Measurements from ENCODE around the gene ZNF197. TPM values are rescaled to one million over a fixed set of nuclear protein-coding genes. Genes with fewer than 3 reads are reported as not detected.
"Not testable (repeated sequence)": the region's sequence is repeated elsewhere in the genome, so short reads cannot be mapped to it uniquely, and the experiment has no call there.

Gene ZNF197
- total RNA-seq = 10 to 100 TPM; 18.0 to 26.2 (median 18.4) TPM

DNA sequence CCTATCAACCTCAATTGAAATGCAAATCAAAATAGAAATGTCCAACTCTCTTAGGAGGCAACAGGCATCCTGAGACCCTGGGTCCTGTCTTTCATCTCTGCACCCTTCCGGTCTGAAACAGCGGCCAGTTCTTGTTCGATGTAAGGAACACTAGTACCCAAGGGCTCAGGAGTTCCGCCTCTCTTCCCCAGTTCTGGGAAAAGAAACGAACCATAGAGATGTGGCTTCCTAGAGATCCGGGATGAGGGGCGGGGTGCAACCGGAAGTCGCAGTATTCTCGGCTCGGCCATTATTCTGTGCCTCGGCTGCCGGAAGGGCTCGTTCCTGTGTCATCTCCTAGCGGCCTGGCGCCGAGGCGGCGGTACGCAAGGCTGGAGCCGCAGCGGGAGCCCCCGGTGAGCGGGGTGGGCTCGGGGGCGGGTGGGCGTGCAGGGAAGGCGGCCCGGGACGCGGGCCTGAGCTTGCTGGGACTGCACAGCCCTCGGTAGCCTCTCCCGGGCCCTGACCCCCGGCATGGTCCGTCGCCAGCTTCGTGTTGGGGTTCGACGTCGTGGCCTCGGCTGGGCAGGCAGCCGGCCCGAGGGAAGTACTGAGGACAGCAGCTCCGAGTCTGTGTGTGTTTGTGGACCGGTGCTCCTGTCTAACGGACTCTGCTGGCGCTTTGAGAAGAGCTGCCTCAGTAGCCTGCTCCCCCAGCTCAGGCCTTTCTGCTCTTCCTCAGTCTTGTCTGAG is at the start of gene ZNF197:
TSS of gene ZNF197 (plus strand) at position 288 of the 732 bp plus-strand sequence. CDS start 4,119 bp downstream, outside the sequence.
- H3K9me3 ChIP-seq = no peaks in the 10 kb centered on the region
- no peaks in the 10 kb centered on the region for H3K27me3 ChIP-seq
- TF ChIP-seq POLR2AphosphoS5 (IDR thresholded peaks at IDR 0.05) (peak in 2 of 3 donors; percentile 31 to 56), POLR2A (IDR thresholded peaks at IDR 0.05) (no peak)
- no peaks in the 10 kb centered on the region for H3K4me1 ChIP-seq
- no peaks in the 10 kb centered on the region for H3K36me3 ChIP-seq
- H3K4me3 ChIP-seq = peak within 1 kb of the TSS; percentile 83 to 94 (median 85)
- DNase-seq (ENCODE audit: low spot score in 2 of 2) = peak; percentile 72 to 78
- H3K27ac ChIP-seq = peak within 1 kb of the TSS; percentile 84 to 86
- intact Hi-C loops (cut with DNase I; ENCODE audit: low total_unique reads) = no loop called here

- no peak overlapping the region for H3K27ac ChIP-seq
- no peaks in the 10 kb centered on the region for H3K36me3 ChIP-seq
- peaks cover 8 to 9% of the 10 kb centered on the region in 2 donors for H3K9me3 ChIP-seq
- TF ChIP-seq POLR2AphosphoS5 (IDR thresholded peaks at IDR 0.05) = no peak
- TF ChIP-seq, protein P1, sequence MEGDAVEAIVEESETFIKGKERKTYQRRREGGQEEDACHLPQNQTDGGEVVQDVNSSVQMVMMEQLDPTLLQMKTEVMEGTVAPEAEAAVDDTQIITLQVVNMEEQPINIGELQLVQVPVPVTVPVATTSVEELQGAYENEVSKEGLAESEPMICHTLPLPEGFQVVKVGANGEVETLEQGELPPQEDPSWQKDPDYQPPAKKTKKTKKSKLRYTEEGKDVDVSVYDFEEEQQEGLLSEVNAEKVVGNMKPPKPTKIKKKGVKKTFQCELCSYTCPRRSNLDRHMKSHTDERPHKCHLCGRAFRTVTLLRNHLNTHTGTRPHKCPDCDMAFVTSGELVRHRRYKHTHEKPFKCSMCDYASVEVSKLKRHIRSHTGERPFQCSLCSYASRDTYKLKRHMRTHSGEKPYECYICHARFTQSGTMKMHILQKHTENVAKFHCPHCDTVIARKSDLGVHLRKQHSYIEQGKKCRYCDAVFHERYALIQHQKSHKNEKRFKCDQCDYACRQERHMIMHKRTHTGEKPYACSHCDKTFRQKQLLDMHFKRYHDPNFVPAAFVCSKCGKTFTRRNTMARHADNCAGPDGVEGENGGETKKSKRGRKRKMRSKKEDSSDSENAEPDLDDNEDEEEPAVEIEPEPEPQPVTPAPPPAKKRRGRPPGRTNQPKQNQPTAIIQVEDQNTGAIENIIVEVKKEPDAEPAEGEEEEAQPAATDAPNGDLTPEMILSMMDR (IDR thresholded peaks at IDR 0.05) = no peak
- no peak for TF ChIP-seq POLR2A (IDR thresholded peaks at IDR 0.05)
- intact Hi-C loops (cut with DNase I; ENCODE audit: low total_unique reads) = no loop called here
- no peak overlapping the region for H3K4me3 ChIP-seq
- H3K27me3 ChIP-seq = no peaks in the 10 kb centered on the region
- no peak for DNase-seq (ENCODE audit: low spot score in 2 of 2)
- H3K4me1 ChIP-seq = no peaks in the 10 kb centered on the region
Observed at GRCh38 chr3:44576613-44577012, 48.2 kb upstream of the ZNF197 start.

- intact Hi-C loops (cut with DNase I; ENCODE audit: low total_unique reads); H3K4me1 ChIP-seq; H3K27me3 ChIP-seq; H3K9me3 ChIP-seq; H3K27ac ChIP-seq; H3K36me3 ChIP-seq; DNase-seq (ENCODE audit: low spot score in 2 of 2); H3K4me3 ChIP-seq: not testable (repeated sequence)
Observed at GRCh38 chr3:44577354-44577952, 47.4 kb upstream of the ZNF197 start.

DNA sequence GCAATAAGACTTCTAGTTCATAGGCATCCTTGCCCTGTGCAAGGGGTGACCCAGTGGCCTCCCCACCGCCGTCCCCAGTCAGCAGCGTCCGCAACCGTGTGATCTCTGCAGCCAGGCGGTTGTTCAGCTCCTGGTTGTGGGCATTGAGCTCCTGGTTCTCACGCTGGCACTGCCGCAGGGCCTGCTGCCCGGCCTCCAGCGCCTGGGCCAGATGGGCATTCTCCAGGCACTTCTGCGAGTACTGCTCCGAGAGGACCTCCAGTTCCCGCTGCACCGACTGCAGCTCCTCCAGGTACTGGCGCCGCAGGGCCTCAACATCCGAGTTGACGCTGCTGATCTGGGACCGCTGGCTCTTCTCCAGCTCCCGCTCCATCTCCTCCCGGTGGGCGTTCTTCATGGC is 46.5 kb upstream of the ZNF197 start:
- H3K9me3 ChIP-seq; H3K4me3 ChIP-seq; H3K36me3 ChIP-seq; H3K27ac ChIP-seq; H3K27me3 ChIP-seq; intact Hi-C loops (cut with DNase I; ENCODE audit: low total_unique reads); H3K4me1 ChIP-seq; DNase-seq (ENCODE audit: low spot score in 2 of 2): not testable (repeated sequence)

DNA sequence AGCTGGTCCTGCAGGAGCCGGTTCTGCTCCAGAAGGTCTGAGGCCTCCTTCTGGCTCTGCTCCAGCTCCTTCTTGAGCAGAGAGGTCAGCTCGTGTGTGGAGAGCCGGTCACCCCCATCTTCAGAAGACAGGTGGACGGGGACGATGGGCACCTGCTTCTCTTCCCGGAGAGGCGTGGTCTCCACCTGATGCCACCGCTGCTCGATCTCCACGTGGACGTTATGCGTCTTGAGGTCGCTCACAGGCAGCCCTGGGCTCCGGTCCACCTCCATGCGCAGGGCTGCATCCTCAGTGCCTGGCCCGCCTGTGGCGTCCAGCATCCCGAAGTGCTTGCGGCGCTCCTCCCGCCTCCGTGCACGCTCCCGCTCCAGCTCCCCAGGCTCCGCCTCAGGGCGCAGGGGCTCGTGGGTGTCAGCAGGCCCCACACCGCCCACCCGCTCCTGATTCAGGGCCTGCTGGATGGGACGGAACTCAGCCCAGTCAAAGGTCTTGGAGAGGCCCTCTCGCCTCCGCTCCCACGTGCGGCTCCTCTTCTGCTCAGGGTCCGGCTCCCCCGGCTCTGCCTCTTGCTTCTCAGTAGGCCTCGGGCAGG is 45.8 kb upstream of the ZNF197 start:
- intact Hi-C loops (cut with DNase I; ENCODE audit: low total_unique reads); H3K27ac ChIP-seq; H3K27me3 ChIP-seq; H3K36me3 ChIP-seq; H3K9me3 ChIP-seq; H3K4me1 ChIP-seq; DNase-seq (ENCODE audit: low spot score in 2 of 2); H3K4me3 ChIP-seq: not testable (repeated sequence)

DNA sequence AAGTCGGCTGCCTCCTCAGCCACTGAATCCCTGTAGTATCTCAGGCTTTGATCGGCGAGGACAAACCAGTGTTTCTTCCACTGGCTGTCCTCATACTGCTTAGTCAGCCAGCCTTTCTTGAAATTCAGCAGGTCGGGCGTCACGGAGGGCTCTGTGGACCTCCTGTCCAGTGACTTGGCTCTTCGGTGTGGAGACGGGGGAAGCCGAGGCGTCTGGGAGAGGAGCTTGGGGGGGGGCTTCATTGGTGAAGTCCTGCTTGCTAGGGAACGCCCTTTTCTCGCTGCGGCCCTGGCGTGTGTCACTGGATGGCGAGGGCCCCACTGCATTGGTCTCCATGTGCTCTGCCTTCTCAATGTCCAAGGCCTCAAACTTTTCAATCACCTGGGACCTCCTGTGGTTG is 45.1 kb upstream of the ZNF197 start:
- H3K4me1 ChIP-seq; intact Hi-C loops (cut with DNase I; ENCODE audit: low total_unique reads); H3K27me3 ChIP-seq; H3K36me3 ChIP-seq; H3K27ac ChIP-seq; DNase-seq (ENCODE audit: low spot score in 2 of 2); H3K9me3 ChIP-seq; H3K4me3 ChIP-seq: not testable (repeated sequence)

DNA sequence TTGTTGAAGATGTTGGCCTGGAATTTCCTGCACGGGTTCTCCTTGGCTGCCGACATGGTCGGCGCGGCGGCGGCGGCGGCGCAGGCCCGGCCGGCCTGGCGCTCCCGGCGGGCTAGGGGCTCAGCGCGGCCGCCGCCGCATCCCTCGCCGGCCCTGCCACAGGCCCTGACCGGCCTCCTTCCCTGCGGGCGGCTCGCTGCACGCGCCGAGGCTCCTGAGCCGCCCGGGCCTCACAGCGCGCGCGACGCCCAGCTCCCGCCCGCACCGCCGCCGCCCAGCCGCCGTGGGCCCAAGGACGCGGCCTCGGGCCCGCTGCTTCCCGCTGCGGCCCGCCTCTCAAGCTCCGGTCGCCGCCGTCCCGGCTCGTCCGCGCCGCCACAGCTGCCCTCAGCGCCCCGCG is 43.9 kb upstream of the ZNF197 start:
- H3K36me3 ChIP-seq; DNase-seq (ENCODE audit: low spot score in 2 of 2); H3K9me3 ChIP-seq; H3K27ac ChIP-seq; H3K4me3 ChIP-seq; H3K4me1 ChIP-seq; H3K27me3 ChIP-seq; intact Hi-C loops (cut with DNase I; ENCODE audit: low total_unique reads): not testable (repeated sequence)
